Renal cortex interstitium (tissue), 11 donors: ENCODE results near the gene SIGLEC8. TPM values are rescaled to one million over a fixed set of nuclear protein-coding genes. Genes with fewer than 3 reads are reported as not detected.
"Not testable (repeated sequence)": the region's sequence is repeated elsewhere in the genome, so short reads cannot be mapped to it uniquely, and the experiment has no call there.

Experiments
- DNase-seq, 11 donors: peaks; one replicate each; pipeline ENCODE4 v3.0.0-alpha.2; 2013; ENCODE audit warnings: low read depth in 9 of 11, low spot score in 4 of 11; ENCODE audit errors: extremely low read depth in 1 of 11
- polyA plus RNA-seq, 3 donors: library from polyadenylated mRNA; unstranded; fragments of 120-200 nt; gene quantifications; one replicate each; pipeline ENCODE4 v1.2.1, GENCODE V29; 2013; ENCODE audit not compliant: insufficient read length in 3 of 3

The SIGLEC8 gene
- polyA plus RNA-seq, 3 donors, result 0.06 TPM; not detected in 2

GRCh38 chr19:51418707-51419106 lies 39.5 kb downstream of the SIGLEC8 start:
- no peak for DNase-seq

- DNase-seq, result no peak
These were observed 40.5 kb downstream of the SIGLEC8 start for GRCh38 chr19:51417810-51418157.

GRCh38 chr19:51417107-51417809 lies 41.0 kb downstream of the SIGLEC8 start, which contains the start of gene SIGLEC10:
TSS of gene SIGLEC10 (minus strand) at chr19:51417642. CDS start at chr19:51417581, 61 bp downstream.
- DNase-seq, result no peak

- not testable (repeated sequence) for DNase-seq
These were observed 41.8 kb downstream of the SIGLEC8 start for GRCh38 chr19:51416422-51416821.

- DNase-seq, result no peak
These were observed 43.1 kb downstream of the SIGLEC8 start for GRCh38 chr19:51415187-51415586.

GRCh38 chr19:51410950-51411748 lies 47.1 kb downstream of the SIGLEC8 start:
- no peak for DNase-seq

- no peak for DNase-seq
These were observed 50.6 kb downstream of the SIGLEC8 start for GRCh38 chr19:51407511-51408131.

GRCh38 chr19:51402117-51402516 lies 56.1 kb downstream of the SIGLEC8 start:
- DNase-seq, result no peak

Other genes with a start within 250 kb of the SIGLEC8 start
- gene CD33, start 233.4 kb downstream of the SIGLEC8 start, polyA plus RNA-seq, result 1 to 10 TPM; 1.8 to 2.4 (median 1.8) TPM
- gene SIGLECL1, start 207.4 kb downstream of the SIGLEC8 start, polyA plus RNA-seq, result not detected
- gene IGLON5, start 146.8 kb downstream of the SIGLEC8 start, polyA plus RNA-seq, result 1 to 10 TPM; 3.7 to 5.2 (median 4.6) TPM
- gene VSIG10L, start 116.3 kb downstream of the SIGLEC8 start, polyA plus RNA-seq, result 1 to 10 TPM; 3.8 to 5.3 (median 4.4) TPM
- gene ETFB, start 92.1 kb downstream of the SIGLEC8 start, polyA plus RNA-seq, result 100 to 1,000 TPM; 124 to 158 (median 140) TPM
- gene CLDND2, start 89.5 kb downstream of the SIGLEC8 start, polyA plus RNA-seq, result 1 to 10 TPM in 2 of 3 donors, under 1 TPM in 1; 0.54 to 1.8 (median 1.7) TPM
- 1 to 10 TPM; 1.1 to 1.9 (median 1.7) TPM for gene NKG7, start 85.8 kb downstream of the SIGLEC8 start, polyA plus RNA-seq
- under 1 TPM; 0.20 to 0.80 (median 0.30) TPM for gene LIM2, start 70.5 kb downstream of the SIGLEC8 start, polyA plus RNA-seq
- gene C19orf84, start 67.9 kb downstream of the SIGLEC8 start, polyA plus RNA-seq, result under 1 TPM; 0.15 to 0.48 (median 0.47) TPM
- gene SIGLEC10, start 40.8 kb downstream of the SIGLEC8 start, polyA plus RNA-seq, result 1 to 10 TPM; 1.2 to 1.8 (median 1.6) TPM
- not detected for gene CEACAM18, start 20.1 kb upstream of the SIGLEC8 start, polyA plus RNA-seq
- gene SIGLEC12, start 43.3 kb upstream of the SIGLEC8 start, polyA plus RNA-seq, result under 1 TPM; 0.11 to 0.38 (median 0.13) TPM
- gene SIGLEC6, start 73.2 kb upstream of the SIGLEC8 start, polyA plus RNA-seq, result under 1 TPM in 2 of 3 donors, not detected in 1; 0.24 to 0.32 TPM
- gene ZNF175, start 112.8 kb upstream of the SIGLEC8 start, polyA plus RNA-seq, result 10 to 100 TPM; 15.8 to 20.0 (median 17.8) TPM
- gene SIGLEC5, start 171.9 kb upstream of the SIGLEC8 start, polyA plus RNA-seq, result under 1 TPM in 2 of 3 donors, not detected in 1; 0.26 to 0.61 TPM
- gene SIGLEC14, start 188.4 kb upstream of the SIGLEC8 start, polyA plus RNA-seq, result under 1 TPM; 0.60 to 0.89 (median 0.64) TPM
- 10 to 100 TPM; 15.4 to 30.3 (median 18.0) TPM for gene SPACA6, start 234.9 kb upstream of the SIGLEC8 start, polyA plus RNA-seq